GM18508 (cell line): ENCODE data around the gene WFDC6.

ENCODE experiments used
- ATAC-seq: cut with Tn5 transposase; IDR thresholded peaks from one replicate; pipeline ENCODE4 v1.9.1; 2021; ENCODE audit warnings: moderate number of reproducible peaks; ENCODE audit not compliant: insufficient read depth, unreplicated experiment

Gene WFDC6

GRCh38 chr20:45523821-45524220 lies 15.5 kb downstream of the WFDC6 start:
- no peak for ATAC-seq

GRCh38 chr20:45518282-45518681 lies 21.0 kb downstream of the WFDC6 start:
- ATAC-seq = no peak

GRCh38 chr20:45515147-45515913 lies 24.0 kb downstream of the WFDC6 start, which contains the start of gene SPINT3:
Gene SPINT3 (minus strand): TSS chr20:45515622. CDS start chr20:45515608, 14 bp downstream.
- no peak for ATAC-seq

- ATAC-seq = no peak
These were observed 28.9 kb downstream of the WFDC6 start for GRCh38 chr20:45510242-45510862.

- no peak for ATAC-seq
These were observed 30.2 kb downstream of the WFDC6 start for GRCh38 chr20:45509091-45509490.

- no peak for ATAC-seq
These were observed 31.0 kb downstream of the WFDC6 start for GRCh38 chr20:45508068-45508886.

- no peak for ATAC-seq
These were observed 32.1 kb downstream of the WFDC6 start for GRCh38 chr20:45507011-45507820.

GRCh38 chr20:45506398-45506797 lies 32.9 kb downstream of the WFDC6 start:
- ATAC-seq = no peak

- no peak for ATAC-seq
These were observed 35.9 kb downstream of the WFDC6 start for GRCh38 chr20:45503403-45503802.

GRCh38 chr20:45502561-45502960 lies 36.7 kb downstream of the WFDC6 start:
- no peak for ATAC-seq

GRCh38 chr20:45501600-45501999 lies 37.7 kb downstream of the WFDC6 start:
- no peak for ATAC-seq

GRCh38 chr20:45500022-45500421 lies 39.3 kb downstream of the WFDC6 start:
- ATAC-seq = no peak

- ATAC-seq = no peak
These were observed 41.2 kb downstream of the WFDC6 start for GRCh38 chr20:45497971-45498494.

GRCh38 chr20:45496166-45496565 lies 43.1 kb downstream of the WFDC6 start:
- ATAC-seq = no peak

GRCh38 chr20:45495501-45495941 lies 43.8 kb downstream of the WFDC6 start:
- no peak for ATAC-seq

- no peak for ATAC-seq
These were observed 50.2 kb downstream of the WFDC6 start for GRCh38 chr20:45489083-45489531.

- no peak for ATAC-seq
These were observed 52.0 kb downstream of the WFDC6 start for GRCh38 chr20:45487231-45487635.

GRCh38 chr20:45485388-45485787 lies 53.9 kb downstream of the WFDC6 start:
- no peak for ATAC-seq

GRCh38 chr20:45484676-45485075 lies 54.6 kb downstream of the WFDC6 start:
- ATAC-seq = no peak
